ENCODE results near the gene ARFRP1. TPM values are rescaled to one million over a fixed set of nuclear protein-coding genes. Genes with fewer than 3 reads are reported as not detected.

The ARFRP1 gene
- total and polyA plus RNA-seq, 2 of the 13 experiments (the other 11 are each of a cell fraction or from before 2014, with no cell fraction given): 32.0 to 51.1 TPM

GRCh38 chr20:63657260-63657936, 50.4 kb downstream of the ARFRP1 start (continued):
- TF ChIP-seq, protein P1, sequence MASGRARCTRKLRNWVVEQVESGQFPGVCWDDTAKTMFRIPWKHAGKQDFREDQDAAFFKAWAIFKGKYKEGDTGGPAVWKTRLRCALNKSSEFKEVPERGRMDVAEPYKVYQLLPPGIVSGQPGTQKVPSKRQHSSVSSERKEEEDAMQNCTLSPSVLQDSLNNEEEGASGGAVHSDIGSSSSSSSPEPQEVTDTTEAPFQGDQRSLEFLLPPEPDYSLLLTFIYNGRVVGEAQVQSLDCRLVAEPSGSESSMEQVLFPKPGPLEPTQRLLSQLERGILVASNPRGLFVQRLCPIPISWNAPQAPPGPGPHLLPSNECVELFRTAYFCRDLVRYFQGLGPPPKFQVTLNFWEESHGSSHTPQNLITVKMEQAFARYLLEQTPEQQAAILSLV (CRISPR knock-in tag; IDR thresholded peaks at IDR 0.05; ENCODE audit: borderline replicate concordance): peak; percentile 9; the same call in 1 of the 2 replicates
- no peak for TF ChIP-seq ZNF607 (CRISPR knock-in tag; IDR thresholded peaks at IDR 0.05; ENCODE audit: borderline replicate concordance)
- no peak for TF ChIP-seq CENPBD1 (CRISPR knock-in tag; IDR thresholded peaks at IDR 0.05; ENCODE audit: borderline replicate concordance, low read depth)
- no peak for TF ChIP-seq MATR3 (CRISPR knock-in tag; IDR thresholded peaks at IDR 0.05)
- TF ChIP-seq ARID2 (CRISPR knock-in tag; IDR thresholded peaks at IDR 0.05; ENCODE audit: borderline replicate concordance): no peak
- TF ChIP-seq ZNF816 (CRISPR knock-in tag; IDR thresholded peaks at IDR 0.05; ENCODE audit: borderline replicate concordance): no peak; the same call in 1 of the 2 replicates
- TF ChIP-seq ZBTB42 (CRISPR knock-in tag; IDR thresholded peaks at IDR 0.05): no peak
- TF ChIP-seq MZF1 (CRISPR knock-in tag; IDR thresholded peaks at IDR 0.05; ENCODE audit: borderline replicate concordance): no peak
- no peak for TF ChIP-seq TIGD3 (CRISPR knock-in tag; IDR thresholded peaks at IDR 0.05; ENCODE audit: borderline replicate concordance)
- TF ChIP-seq PCBP2 (optimal IDR thresholded peaks at IDR 0.05; ENCODE audit: low read depth, low read length, poor library complexity, severe bottlenecking): no peak
- no peak for TF ChIP-seq THYN1 (CRISPR knock-in tag; IDR thresholded peaks at IDR 0.05; ENCODE audit: borderline replicate concordance, low read depth)
- TF ChIP-seq, protein P2, sequence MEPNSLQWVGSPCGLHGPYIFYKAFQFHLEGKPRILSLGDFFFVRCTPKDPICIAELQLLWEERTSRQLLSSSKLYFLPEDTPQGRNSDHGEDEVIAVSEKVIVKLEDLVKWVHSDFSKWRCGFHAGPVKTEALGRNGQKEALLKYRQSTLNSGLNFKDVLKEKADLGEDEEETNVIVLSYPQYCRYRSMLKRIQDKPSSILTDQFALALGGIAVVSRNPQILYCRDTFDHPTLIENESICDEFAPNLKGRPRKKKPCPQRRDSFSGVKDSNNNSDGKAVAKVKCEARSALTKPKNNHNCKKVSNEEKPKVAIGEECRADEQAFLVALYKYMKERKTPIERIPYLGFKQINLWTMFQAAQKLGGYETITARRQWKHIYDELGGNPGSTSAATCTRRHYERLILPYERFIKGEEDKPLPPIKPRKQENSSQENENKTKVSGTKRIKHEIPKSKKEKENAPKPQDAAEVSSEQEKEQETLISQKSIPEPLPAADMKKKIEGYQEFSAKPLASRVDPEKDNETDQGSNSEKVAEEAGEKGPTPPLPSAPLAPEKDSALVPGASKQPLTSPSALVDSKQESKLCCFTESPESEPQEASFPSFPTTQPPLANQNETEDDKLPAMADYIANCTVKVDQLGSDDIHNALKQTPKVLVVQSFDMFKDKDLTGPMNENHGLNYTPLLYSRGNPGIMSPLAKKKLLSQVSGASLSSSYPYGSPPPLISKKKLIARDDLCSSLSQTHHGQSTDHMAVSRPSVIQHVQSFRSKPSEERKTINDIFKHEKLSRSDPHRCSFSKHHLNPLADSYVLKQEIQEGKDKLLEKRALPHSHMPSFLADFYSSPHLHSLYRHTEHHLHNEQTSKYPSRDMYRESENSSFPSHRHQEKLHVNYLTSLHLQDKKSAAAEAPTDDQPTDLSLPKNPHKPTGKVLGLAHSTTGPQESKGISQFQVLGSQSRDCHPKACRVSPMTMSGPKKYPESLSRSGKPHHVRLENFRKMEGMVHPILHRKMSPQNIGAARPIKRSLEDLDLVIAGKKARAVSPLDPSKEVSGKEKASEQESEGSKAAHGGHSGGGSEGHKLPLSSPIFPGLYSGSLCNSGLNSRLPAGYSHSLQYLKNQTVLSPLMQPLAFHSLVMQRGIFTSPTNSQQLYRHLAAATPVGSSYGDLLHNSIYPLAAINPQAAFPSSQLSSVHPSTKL (CRISPR knock-in tag; IDR thresholded peaks at IDR 0.05): no peak
- peak; percentile 41; the same call in 1 of the 2 replicates for TF ChIP-seq ZC3H4 (CRISPR knock-in tag; IDR thresholded peaks at IDR 0.05; ENCODE audit: borderline replicate concordance)
- no peak for TF ChIP-seq NPAS2 (CRISPR knock-in tag; IDR thresholded peaks at IDR 0.05; ENCODE audit: borderline replicate concordance)
- TF ChIP-seq, protein P3, sequence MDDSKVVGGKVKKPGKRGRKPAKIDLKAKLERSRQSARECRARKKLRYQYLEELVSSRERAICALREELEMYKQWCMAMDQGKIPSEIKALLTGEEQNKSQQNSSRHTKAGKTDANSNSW (CRISPR knock-in tag; IDR thresholded peaks at IDR 0.05; ENCODE audit: borderline replicate concordance): no peak
- no peak for TF ChIP-seq AHR (CRISPR knock-in tag; IDR thresholded peaks at IDR 0.05)
- TF ChIP-seq PPARG (CRISPR knock-in tag; conservative IDR thresholded peaks at IDR 0.05): no peak
- no peak for TF ChIP-seq MYPOP (CRISPR knock-in tag; IDR thresholded peaks at IDR 0.05)
- TF ChIP-seq TAF15 (IDR thresholded peaks at IDR 0.05; ENCODE audit: low read depth, low read length, poor library complexity, severe bottlenecking): no peak
- no peak; the same call in 1 of the 2 replicates for TF ChIP-seq ZNF329 (CRISPR knock-in tag; IDR thresholded peaks at IDR 0.05; ENCODE audit: low read depth)
- no peak for TF ChIP-seq ATAD3A (CRISPR knock-in tag; IDR thresholded peaks at IDR 0.05)
